CD14-positive monocyte (primary cell): ENCODE measurements around the gene PRSS22. TPM values are rescaled to one million over a fixed set of nuclear protein-coding genes. Genes with fewer than 3 reads are reported as not detected.

Experiments
- DNase-seq, 3 donors: peaks; one replicate each; pipeline ENCODE4 v3.0.0-alpha.2; 2011 to 2022
- H2AFZ ChIP-seq: 2 replicates; pipeline ENCODE4 v1.6.0; 2012; ENCODE audit warnings: mild to moderate bottlenecking, low read depth, low read length, inconsistent platforms; ENCODE audit not compliant: insufficient read depth, poor library complexity, severe bottlenecking
- H3K27ac ChIP-seq, 2 donors: 1 replicate in 1 of 2; 2 replicates in 1 of 2; pipeline ENCODE4 v1.5.1; 2012 to 2013; ENCODE audit warnings: low read length in 2 of 2, control low read depth in 1 of 2, inconsistent platforms in 1 of 2, low read depth in 1 of 2, mild to moderate bottlenecking in 1 of 2
- H3K27me3 ChIP-seq, 2 donors: one replicate each; pipeline versions ENCODE4 v1.6.0 to v1.6.1; 2011 to 2013; ENCODE audit warnings: low read length in 2 of 2; ENCODE audit not compliant: control insufficient read depth in 2 of 2, insufficient read depth in 2 of 2
- H3K36me3 ChIP-seq, 2 donors: replicated peaks in 1 of 2; 1 replicate in 1 of 2; 2 replicates in 1 of 2; pipeline versions ENCODE4 v1.5.1 to v1.6.1; 2012 to 2013; ENCODE audit warnings: low read length in 2 of 2, control low read depth in 1 of 2, inconsistent platforms in 1 of 2, mild to moderate bottlenecking in 1 of 2; ENCODE audit not compliant: insufficient read depth in 2 of 2, control insufficient read depth in 1 of 2
- H3K4me1 ChIP-seq, 2 donors: 1 replicate in 1 of 2; 2 replicates in 1 of 2; pipeline versions ENCODE4 v1.5.1 to v1.6.1; 2012 to 2013; ENCODE audit warnings: low read length in 2 of 2, control low read depth in 1 of 2, inconsistent platforms in 1 of 2, mild to moderate bottlenecking in 1 of 2, moderate library complexity in 1 of 2; ENCODE audit not compliant: insufficient read depth in 2 of 2, control insufficient read depth in 1 of 2
- H3K4me2 ChIP-seq: replicated peaks from 2 replicates; pipeline ENCODE3; 2012; ENCODE audit warnings: low read length, moderate library complexity, mild to moderate bottlenecking; ENCODE audit not compliant: poor library complexity, severe bottlenecking; ENCODE audit errors: extremely low read depth
- H3K4me3 ChIP-seq, 3 experiments: fragments of 200-600 bp in 1 of 3; sonication (generic) in 1 of 3; replicated peaks in 1 of 3; 1 replicate in 2 of 3; 2 replicates in 1 of 3; pipeline ENCODE4 v1.5.1; 2011 to 2013; ENCODE audit warnings: low read length in 3 of 3, mild to moderate bottlenecking in 3 of 3, control low read depth in 2 of 3, low read depth in 2 of 3, inconsistent platforms in 1 of 3, moderate library complexity in 1 of 3
- H3K79me2 ChIP-seq: 2 replicates; pipeline ENCODE4 v1.6.0; 2012; ENCODE audit warnings: mild to moderate bottlenecking, control low read depth, inconsistent platforms, low read length, moderate library complexity; ENCODE audit not compliant: insufficient read depth
- H3K9ac ChIP-seq: 2 replicates; pipeline ENCODE4 v1.6.0; 2017; ENCODE audit warnings: low read length, mild to moderate bottlenecking; ENCODE audit not compliant: insufficient read depth, poor library complexity, severe bottlenecking
- H3K9me3 ChIP-seq, 2 donors: replicated peaks in 1 of 2; 1 replicate in 1 of 2; 2 replicates in 1 of 2; pipeline versions ENCODE4 v1.5.1 to v1.6.1; 2012 to 2013; ENCODE audit warnings: low read length in 2 of 2, control low read depth in 1 of 2; ENCODE audit not compliant: control insufficient read depth in 1 of 2, insufficient read depth in 1 of 2
- H4K20me1 ChIP-seq: 2 replicates; pipeline ENCODE4 v1.6.0; 2012; ENCODE audit warnings: mild to moderate bottlenecking, low read length, control low read depth, moderate library complexity; ENCODE audit not compliant: insufficient read depth
- H3K27ac Mint-ChIP-seq, 7 donors: one replicate each; pipeline ENCODE4 v1.8.0; 2020; ENCODE audit warnings: mild to moderate bottlenecking in 7 of 7, mixed read lengths in 7 of 7, moderate library complexity in 6 of 7, inconsistent platforms in 2 of 7
- H3K27me3 Mint-ChIP-seq, 3 donors: one replicate each; pipeline ENCODE4 v1.8.0; 2021 to 2022; ENCODE audit warnings: low read depth in 3 of 3, mild to moderate bottlenecking in 3 of 3, mixed read lengths in 3 of 3, moderate library complexity in 3 of 3, inconsistent platforms in 1 of 3
- H3K36me3 Mint-ChIP-seq, 2 donors: one replicate each; pipeline ENCODE4 v1.8.0; 2020; ENCODE audit warnings: mixed read lengths in 2 of 2, inconsistent platforms in 1 of 2, mild to moderate bottlenecking in 1 of 2
- H3K4me1 Mint-ChIP-seq: one replicate; pipeline ENCODE4 v1.8.0; 2020; ENCODE audit warnings: mild to moderate bottlenecking, mixed read lengths
- H3K4me3 Mint-ChIP-seq, 2 donors: one replicate each; pipeline ENCODE4 v1.8.0; 2020; ENCODE audit warnings: mild to moderate bottlenecking in 2 of 2, mixed read lengths in 2 of 2, moderate library complexity in 1 of 2
- H3K9me3 Mint-ChIP-seq, 7 donors: one replicate each; pipeline ENCODE4 v1.8.0; 2020 to 2022; ENCODE audit warnings: mixed read lengths in 7 of 7, mild to moderate bottlenecking in 6 of 7, moderate library complexity in 6 of 7, inconsistent platforms in 2 of 7
- CTCF ChIP-seq: fragments of 200-600 bp; IDR thresholded peaks from one replicate; pipeline ENCODE4 v1.8.0; 2022; ENCODE audit warnings: antibody characterized with exemption, mild to moderate bottlenecking
- WGBS: methylation state at CpG from one replicate; pipeline ENCODE4 v1.1.5; 2013; ENCODE audit warnings: missing lambda C conversion rate; ENCODE audit not compliant: insufficient coverage; 5-methylcytosine and 5-hydroxymethylcytosine counted together
- intact Hi-C, 2 donors: fragments of 100-400 bp; cut with micrococcal nuclease; formaldehyde crosslinking; loops; one replicate each; pipeline versions ENCODE4 v1.15.0 to v1.15.1; 2023
- polyA plus RNA-seq, 3 donors: library from polyadenylated mRNA; depleted of rRNA in 1 of 3; unstranded in 2 of 3; stranded (reverse) in 1 of 3; fragments of 300-500 nt in 2 of 3; fragments of >200 nt in 1 of 3; fragmentation: Illumina TruSeq in 2 of 3; gene quantifications; 1 replicate in 2 of 3; 2 replicates in 1 of 3; pipeline ENCODE4 v1.2.3, GENCODE V29; 2012 to 2021

Gene PRSS22
- polyA plus RNA-seq, 3 donors: not detected

- WGBS: 88% methylated on average over 9 of the region's 26 CpGs
- Histone ChIP-seq H3K4me2 (no peak overlapping the region), H3K27me3 (no peaks in the 10 kb centered on the region), H3K79me2 (no peaks in the 10 kb centered on the region), H3K9ac (no peak overlapping the region), H3K36me3 (no peaks in the 10 kb centered on the region), H3K4me3 (no peak overlapping the region), H2AFZ (no peak overlapping the region), H3K9me3 (no peaks in the 10 kb centered on the region), H4K20me1 (no peaks in the 10 kb centered on the region), H3K4me1 (peaks cover 9 to 11% of the 10 kb centered on the region in 2 donors), H3K27ac (no peak overlapping the region)
- no peaks in the 10 kb centered on the region for H3K9me3 Mint-ChIP-seq
- DNase-seq: no peak
- no peak overlapping the region for H3K4me3 Mint-ChIP-seq
- peaks cover 8% of the 10 kb centered on the region for H3K4me1 Mint-ChIP-seq
- no peak for TF ChIP-seq CTCF
- no peaks in the 10 kb centered on the region for H3K36me3 Mint-ChIP-seq
- peaks cover 1 to 5% (median 2%) of the 10 kb centered on the region in 3 donors for H3K27me3 Mint-ChIP-seq
- H3K27ac Mint-ChIP-seq: peak overlapping the region in 1 of 7 donors; percentile 30
- intact Hi-C loops: no loop called here
These were observed 32.8 kb downstream of the PRSS22 start for GRCh38 chr16:2825049-2825742.

GRCh38 chr16:2824626-2825025 is 33.3 kb downstream of the PRSS22 start:
- peaks cover 3% of the 10 kb centered on the region for H3K4me1 Mint-ChIP-seq
- no peak overlapping the region for H2AFZ ChIP-seq
- no peak for DNase-seq

More at GRCh38 chr16:2824626-2825025, 33.3 kb downstream of the PRSS22 start:
- Histone ChIP-seq H3K27me3 (no peaks in the 10 kb centered on the region), H3K9me3 (no peaks in the 10 kb centered on the region), H3K4me1 (peaks cover 3 to 5% of the 10 kb centered on the region in 2 donors), H4K20me1 (no peaks in the 10 kb centered on the region), H3K27ac (no peak overlapping the region), H3K4me3 (no peak overlapping the region), H3K36me3 (no peaks in the 10 kb centered on the region), H3K4me2 (no peak overlapping the region), H3K9ac (no peak overlapping the region), H3K79me2 (no peaks in the 10 kb centered on the region)
- WGBS: 95% methylated on average over 2 of the region's 10 CpGs
- intact Hi-C loops: loop anchor here (5.0 kb wide), 2 partner anchors 37 to 42 kb away; partner anchors contain the start of gene PRSS33 (in 1 of the 2)
- Mint-ChIP-seq H3K27ac (no peak overlapping the region), H3K36me3 (no peaks in the 10 kb centered on the region), H3K4me3 (no peak overlapping the region), H3K27me3 (peaks cover 1 to 5% (median 2%) of the 10 kb centered on the region in 3 donors), H3K9me3 (no peaks in the 10 kb centered on the region)
- TF ChIP-seq CTCF: no peak
